Colonic mucosa (tissue), 4 donors: ENCODE measurements around the gene CACNA2D1. TPM values are rescaled to one million over a fixed set of nuclear protein-coding genes. Genes with fewer than 3 reads are reported as not detected.

Experiments
- DNase-seq: peaks from one replicate; pipeline ENCODE4 v3.0.0-alpha.2; 2020
- H3K27ac ChIP-seq: fragments of 200-600 bp; one replicate; pipeline ENCODE4 v1.8.0; 2021
- H3K27me3 ChIP-seq: fragments of 200-600 bp; one replicate; pipeline ENCODE4 v1.8.0; 2021
- H3K36me3 ChIP-seq: fragments of 200-600 bp; one replicate; pipeline ENCODE4 v1.8.0; 2021
- H3K4me1 ChIP-seq: fragments of 200-600 bp; one replicate; pipeline ENCODE4 v1.8.0; 2021; ENCODE audit warnings: mild to moderate bottlenecking
- H3K4me3 ChIP-seq: fragments of 200-600 bp; one replicate; pipeline ENCODE4 v1.8.0; 2021
- H3K9ac ChIP-seq, 2 donors: one replicate each; pipeline ENCODE4 v1.7.0; 2013; ENCODE audit warnings: control low read depth in 2 of 2, low read depth in 2 of 2, low read length in 2 of 2
- H3K9me3 ChIP-seq: fragments of 200-600 bp; one replicate; pipeline ENCODE4 v1.8.0; 2021
- CTCF ChIP-seq: fragments of 200-600 bp; IDR thresholded peaks from one replicate; pipeline ENCODE4 v1.8.0; 2022; ENCODE audit warnings: antibody characterized with exemption, mild to moderate bottlenecking
- intact Hi-C: fragments of 100-400 bp; cut with DNase I; formaldehyde crosslinking; loops from one replicate; pipeline ENCODE4 v1.14.1; 2022
- total RNA-seq, 2 donors: library from RNA; stranded (reverse); fragmentation: NEBNext Ultra II Directional in 1 of 2; extraction: Animal tissue kit (Norgen Biotek cat#: 25700) in 1 of 2; gene quantifications; one replicate each; pipeline ENCODE4 v1.2.1, GENCODE V29; 2021
- donor health status: healthy.
- donor health status: DM: no; HTN: no; CAD: no.
- donor health status: DM: no; HTN: no; CAD: no.

Gene CACNA2D1
- total RNA-seq, 2 donors from 2014 or later: 1.4 to 9.3 TPM

- Histone ChIP-seq H3K27me3 (no peaks in the 10 kb centered on the region), H3K9ac (no peak overlapping the region), H3K27ac (no peak overlapping the region), H3K4me1 (no peaks in the 10 kb centered on the region), H3K36me3 (no peaks in the 10 kb centered on the region), H3K4me3 (no peak overlapping the region), H3K9me3 (no peaks in the 10 kb centered on the region)
- TF ChIP-seq CTCF: no peak
- intact Hi-C loops: no loop called here
- no peak for DNase-seq
Measured at GRCh38 chr7:82110146-82110840, 333.3 kb downstream of the CACNA2D1 start.

GRCh38 chr7:82109288-82109687, 334.3 kb downstream of the CACNA2D1 start:
- Histone ChIP-seq H3K27ac (no peak overlapping the region), H3K9me3 (no peaks in the 10 kb centered on the region), H3K9ac (no peak overlapping the region), H3K4me3 (no peak overlapping the region), H3K36me3 (no peaks in the 10 kb centered on the region), H3K4me1 (no peaks in the 10 kb centered on the region), H3K27me3 (no peaks in the 10 kb centered on the region)
- intact Hi-C loops: no loop called here
- DNase-seq: no peak
- TF ChIP-seq CTCF: no peak

- no peak for TF ChIP-seq CTCF
- no peak overlapping the region for H3K4me3 ChIP-seq
- intact Hi-C loops: no loop called here
- H3K27ac ChIP-seq: no peak overlapping the region
- H3K27me3 ChIP-seq: no peaks in the 10 kb centered on the region
- H3K36me3 ChIP-seq: no peaks in the 10 kb centered on the region
- DNase-seq: no peak
- no peaks in the 10 kb centered on the region for H3K9me3 ChIP-seq
- no peaks in the 10 kb centered on the region for H3K4me1 ChIP-seq
- no peak overlapping the region for H3K9ac ChIP-seq
Measured at GRCh38 chr7:82106201-82106600, 337.4 kb downstream of the CACNA2D1 start.

GRCh38 chr7:82105463-82105862, 338.1 kb downstream of the CACNA2D1 start:
- Histone ChIP-seq H3K9me3 (no peaks in the 10 kb centered on the region), H3K4me3 (no peak overlapping the region), H3K27me3 (no peaks in the 10 kb centered on the region), H3K4me1 (no peaks in the 10 kb centered on the region), H3K27ac (no peak overlapping the region), H3K9ac (no peak overlapping the region), H3K36me3 (no peaks in the 10 kb centered on the region)
- no peak for TF ChIP-seq CTCF
- no peak for DNase-seq
- intact Hi-C loops: no loop called here

- Histone ChIP-seq H3K27me3 (no peaks in the 10 kb centered on the region), H3K4me3 (no peak overlapping the region), H3K36me3 (no peaks in the 10 kb centered on the region), H3K9me3 (no peaks in the 10 kb centered on the region), H3K9ac (no peak overlapping the region), H3K4me1 (no peaks in the 10 kb centered on the region), H3K27ac (no peak overlapping the region)
- intact Hi-C loops: no loop called here
- DNase-seq: no peak
- TF ChIP-seq CTCF: no peak
Measured at GRCh38 chr7:82098414-82098813, 345.2 kb downstream of the CACNA2D1 start.
